ENCODE results near the gene HOMER2. TPM values are rescaled to one million over a fixed set of nuclear protein-coding genes. Genes with fewer than 3 reads are reported as not detected.

Gene HOMER2
- total and polyA plus RNA-seq, 2 donors (not counting 3 experiments of a cell fraction or from before 2014, with no cell fraction given): 0.60 to 0.68 TPM

DNA sequence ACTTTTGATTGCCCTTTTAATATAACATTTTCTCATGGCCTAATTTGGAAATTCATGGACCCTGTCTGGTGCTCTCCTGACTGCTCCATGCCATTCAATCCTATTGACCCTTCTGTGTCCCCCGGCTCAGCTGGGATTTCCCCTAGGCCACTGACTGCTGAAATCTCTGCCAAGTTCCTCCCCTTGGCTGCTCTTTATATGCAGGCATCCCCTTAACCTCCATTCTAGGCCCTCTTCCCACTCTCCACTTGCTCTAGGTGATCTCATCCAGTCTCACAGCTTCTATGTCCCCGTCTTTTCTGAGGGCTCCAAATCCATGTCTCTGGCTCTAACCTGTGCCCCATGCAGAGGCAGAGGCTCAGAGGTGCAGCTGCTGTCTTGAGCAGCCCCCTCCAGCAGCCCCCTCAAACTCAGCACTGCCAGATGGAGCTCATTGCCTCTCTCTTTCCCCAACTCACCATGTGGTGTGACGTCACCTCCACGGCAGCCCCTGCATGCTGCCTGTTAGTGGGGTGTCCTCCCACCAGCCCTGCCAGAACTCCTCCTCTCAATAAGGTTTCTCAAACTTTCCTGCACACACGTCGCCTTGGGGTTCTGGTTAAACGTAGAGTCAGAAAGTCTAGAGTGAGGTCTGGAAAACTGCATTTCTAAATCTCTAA is 153.2 kb downstream of the HOMER2 start:
- intact Hi-C loops (cut with micrococcal nuclease) (no loop called here), dilution Hi-C loops (cut with MboI; ENCODE audit: extremely low pct_ligation_motif_present, low sequenced_read_pairs) (no loop called here)
- no peak overlapping the region for H3K4me3 ChIP-seq (replicated peaks in 1 of 3; ENCODE audit: insufficient read depth in 1 of 3, low read depth in 1 of 3, low read length in 3 of 3)
- H3K79me2 ChIP-seq (ENCODE audit: control insufficient read depth, insufficient read depth, low read length): no peaks in the 10 kb centered on the region
- DNase-seq (ENCODE audit: low read depth, low spot score) (no peak), FAIRE-seq (no peak)
- no peak overlapping the region for H2AFZ ChIP-seq (ENCODE audit: low read depth, low read length)
- no peaks in the 10 kb centered on the region for H3K9me3 ChIP-seq (replicated peaks; ENCODE audit: control insufficient read depth, insufficient read depth, low read length)
- no peak overlapping the region for H3K9ac ChIP-seq (replicated peaks; ENCODE audit: extremely low read depth, insufficient read depth, low read length)
- no peaks in the 10 kb centered on the region for H3K4me1 ChIP-seq (ENCODE audit: control insufficient read depth, extremely low read depth, insufficient read depth, low read length)
- H3K27me3 ChIP-seq (ENCODE audit: control insufficient read depth in 2 of 2, insufficient read depth in 2 of 2, low read length in 2 of 2): peaks cover 0 to 8% of the 10 kb centered on the region in 2 experiments
- TF ChIP-seq MAX (IDR thresholded peaks at IDR 0.05; ENCODE audit: insufficient read depth, insufficient read length) (no peak), GATA2 (IDR thresholded peaks at IDR 0.05; ENCODE audit: insufficient read depth, insufficient read length, low read depth, low read length) (no peak)
- no peak overlapping the region for H3K27ac ChIP-seq (ENCODE audit: insufficient read depth, low read depth, low read length)
- H4K20me1 ChIP-seq (replicated peaks; ENCODE audit: control insufficient read depth, extremely low read depth, insufficient read depth, low read length): no peaks in the 10 kb centered on the region
- ChIA-PET POLR2A (no interaction called here), CTCF (no interaction called here)
- BruUV-seq (replicated peaks): no TSS peak
- no peaks in the 10 kb centered on the region for H3K9me1 ChIP-seq (replicated peaks; ENCODE audit: control insufficient read depth, extremely low read depth, insufficient read depth, low read length)
- no peak overlapping the region for H3K4me2 ChIP-seq (ENCODE audit: insufficient read depth, low read length)
- no peaks in the 10 kb centered on the region for H3K36me3 ChIP-seq (ENCODE audit: control insufficient read depth in 2 of 2, extremely low read depth in 1 of 2, insufficient read depth in 2 of 2, low read length in 2 of 2)

Other genes with a start within 250 kb of the HOMER2 start
- gene AP3B2, start 242.8 kb downstream of the HOMER2 start, total RNA-seq: not detected in 2 replicates
- not detected in 2 replicates for gene AP3B2, start 242.8 kb downstream of the HOMER2 start, polyA plus RNA-seq
- gene FSD2, start 146.7 kb downstream of the HOMER2 start, total RNA-seq: not detected in 2 replicates
- not detected in 2 replicates for gene FSD2, start 146.7 kb downstream of the HOMER2 start, polyA plus RNA-seq
- 7.7 and 9.4 TPM in 2 replicates for gene WHAMM, start 143.1 kb downstream of the HOMER2 start, total RNA-seq
- 4.1 and 4.3 TPM in 2 replicates for gene WHAMM, start 143.1 kb downstream of the HOMER2 start, polyA plus RNA-seq
- gene RAMAC, start 33.5 kb upstream of the HOMER2 start, total RNA-seq: 14.1 and 15.2 TPM in 2 replicates
- 8.8 and 12.5 TPM in 2 replicates for gene RAMAC, start 33.5 kb upstream of the HOMER2 start, polyA plus RNA-seq
- 20.9 and 27.9 TPM in 2 replicates for gene C15orf40, start 58.9 kb upstream of the HOMER2 start, total RNA-seq
- gene C15orf40, start 58.9 kb upstream of the HOMER2 start, polyA plus RNA-seq: 14.1 and 15.4 TPM in 2 replicates
- gene BTBD1, start 114.5 kb upstream of the HOMER2 start, total RNA-seq: 56.9 and 58.0 TPM in 2 replicates
- gene BTBD1, start 114.5 kb upstream of the HOMER2 start, polyA plus RNA-seq: 28.0 and 30.8 TPM in 2 replicates
- 26.5 and 26.8 TPM in 2 replicates for gene TM6SF1, start 154.9 kb upstream of the HOMER2 start, total RNA-seq
- gene TM6SF1, start 154.9 kb upstream of the HOMER2 start, polyA plus RNA-seq: 33.0 and 38.0 TPM in 2 replicates

Data from endothelial cell of umbilical vein (primary cell).